Ovary (tissue), 3 donors: ENCODE measurements around the gene BUB3.

ENCODE experiments used
- CTCF ChIP-seq, 3 donors: fragments of 450-650 bp in 2 of 3; fragments of 200-600 bp in 1 of 3; IDR thresholded peaks; one replicate each; pipeline versions ENCODE4 v1.5.1 to v1.8.0; 2016 to 2022; ENCODE audit warnings: antibody characterized with exemption in 3 of 3, mild to moderate bottlenecking in 1 of 3
- EP300 ChIP-seq: sonication (generic); formaldehyde crosslinking; IDR thresholded peaks from one replicate; pipeline ENCODE4 v1.6.1; 2017; ENCODE audit warnings: antibody characterized with exemption
- POLR2A ChIP-seq: fragments of 450-650 bp; IDR thresholded peaks from one replicate; pipeline ENCODE4 v1.6.1; 2017; ENCODE audit warnings: antibody characterized with exemption, mild to moderate bottlenecking, moderate library complexity
- donor health status: DM: no; HTN: no; CAD: no.

GRCh38 chr10:123133541-123134342 lies 20.5 kb upstream of the BUB3 start:
- TF ChIP-seq POLR2A (no peak), CTCF (IDR thresholded peaks at IDR 0.05) (no peak), EP300 (no peak)
